OCI-LY7 (cell line): ENCODE results near the gene RRAGA. TPM values are rescaled to one million over a fixed set of nuclear protein-coding genes. Genes with fewer than 3 reads are reported as not detected.

ENCODE experiments used
- BruUV-seq: library from RNA; stranded (reverse); fragments of 400-500 nt; replicated peaks from 2 replicates; lab custom pipeline; 2021; lab: Mats Ljungman, UMichigan
- CTCF ChIA-PET: fragments of 300-600 bp; sonication (Branson Sonifier 250); formaldehyde crosslinking; loops from one replicate; lab custom pipeline; 2022; ENCODE audit warnings: antibody characterized with exemption; ENCODE audit not compliant: unreplicated experiment; lab: Charles Lee
- POLR2A ChIA-PET: fragments of 300-600 bp; sonication (Branson Sonifier 250); formaldehyde crosslinking; loops from one replicate; lab custom pipeline; 2022; ENCODE audit warnings: antibody characterized with exemption; lab: Charles Lee
- DNase-seq: peaks from one replicate; pipeline ENCODE4 v3.0.0-alpha.2; 2015; ENCODE audit warnings: low spot score
- H2AFZ ChIP-seq: fragments of 200-600 bp; sonication (generic), shearing (Covaris generic); 2 replicates; pipeline ENCODE4 v1.6.1; 2014; ENCODE audit warnings: mild to moderate bottlenecking, antibody characterized with exemption, low read length, moderate library complexity
- H3K27ac ChIP-seq: fragments of 200-600 bp; sonication (generic); 2 replicates; pipeline ENCODE4 v1.5.1; 2014; ENCODE audit warnings: mixed run types, low read depth, mild to moderate bottlenecking, moderate library complexity, low read length, inconsistent platforms; ENCODE audit not compliant: poor library complexity, severe bottlenecking
- H3K36me3 ChIP-seq: fragments of 200-600 bp; sonication (generic); 2 replicates; pipeline ENCODE4 v1.6.1; 2014; ENCODE audit warnings: mild to moderate bottlenecking, antibody characterized with exemption, low read length, moderate library complexity, mixed read lengths; ENCODE audit not compliant: insufficient read depth
- H3K4me1 ChIP-seq: fragments of 200-600 bp; sonication (generic); 2 replicates; pipeline ENCODE4 v1.5.1; 2014; ENCODE audit warnings: mild to moderate bottlenecking, low read length; ENCODE audit not compliant: insufficient read depth, poor library complexity, severe bottlenecking
- H3K4me2 ChIP-seq: fragments of 200-600 bp; sonication (generic); 2 replicates; pipeline ENCODE4 v1.6.1; 2014; ENCODE audit warnings: mild to moderate bottlenecking, low read length
- H3K4me3 ChIP-seq: fragments of 200-600 bp; sonication (generic); 2 replicates; pipeline ENCODE4 v1.5.1; 2014; ENCODE audit warnings: mild to moderate bottlenecking, low read depth, low read length; ENCODE audit not compliant: poor library complexity, severe bottlenecking
- H3K79me2 ChIP-seq: fragments of 200-600 bp; sonication (generic); 2 replicates; pipeline ENCODE4 v1.6.1; 2016; ENCODE audit warnings: low read depth, mild to moderate bottlenecking, low read length, moderate library complexity, mixed read lengths; ENCODE audit not compliant: insufficient read depth
- H3K9me2 ChIP-seq: fragments of 200-600 bp; sonication (generic); 2 replicates; pipeline ENCODE4 v1.6.1; 2016; ENCODE audit warnings: mild to moderate bottlenecking, low read length, mixed read lengths; ENCODE audit not compliant: insufficient read depth
- H3K9me3 ChIP-seq: fragments of 200-600 bp; sonication (generic); 2 replicates; pipeline ENCODE4 v1.6.1; 2014; ENCODE audit warnings: mild to moderate bottlenecking, mixed run types, low read length, mixed read lengths
- H4K20me1 ChIP-seq: fragments of 200-600 bp; sonication (generic); 2 replicates; pipeline ENCODE4 v1.6.1; 2014; ENCODE audit warnings: mild to moderate bottlenecking, antibody characterized with exemption, low read length, moderate library complexity, mixed read lengths; ENCODE audit not compliant: insufficient read depth
- CTCF ChIP-seq: fragments of 200-600 bp; sonication (generic); conservative IDR thresholded peaks from 2 replicates; pipeline ENCODE4 v1.5.1; 2014; ENCODE audit warnings: mild to moderate bottlenecking, antibody characterized with exemption, low read length, moderate library complexity, mixed read lengths
- EZH2phosphoT487 ChIP-seq: fragments of 200-600 bp; sonication (generic); IDR thresholded peaks from 2 replicates; pipeline ENCODE4 v1.6.1; 2018; ENCODE audit warnings: low read depth, borderline replicate concordance, mild to moderate bottlenecking, mixed run types, antibody characterized with exemption, low read length, moderate library complexity, mixed read lengths
- intact Hi-C: fragments of 100-400 bp; cut with micrococcal nuclease; formaldehyde crosslinking; loops from one replicate; pipeline ENCODE4 v1.10.0; 2022; ENCODE audit not compliant: unreplicated experiment
- total RNA-seq, 2 experiments: library from RNA; depleted of rRNA in 1 of 2; stranded (reverse); fragments of >200 nt in 1 of 2; shearing (Covaris generic) in 1 of 2; gene quantifications; 2 replicates each; pipeline ENCODE4 v1.2.3, GENCODE V29; 2014 to 2022

The RRAGA gene
- total RNA-seq, 2 experiments from 2014 or later = 25.9 to 43.0 TPM

DNA sequence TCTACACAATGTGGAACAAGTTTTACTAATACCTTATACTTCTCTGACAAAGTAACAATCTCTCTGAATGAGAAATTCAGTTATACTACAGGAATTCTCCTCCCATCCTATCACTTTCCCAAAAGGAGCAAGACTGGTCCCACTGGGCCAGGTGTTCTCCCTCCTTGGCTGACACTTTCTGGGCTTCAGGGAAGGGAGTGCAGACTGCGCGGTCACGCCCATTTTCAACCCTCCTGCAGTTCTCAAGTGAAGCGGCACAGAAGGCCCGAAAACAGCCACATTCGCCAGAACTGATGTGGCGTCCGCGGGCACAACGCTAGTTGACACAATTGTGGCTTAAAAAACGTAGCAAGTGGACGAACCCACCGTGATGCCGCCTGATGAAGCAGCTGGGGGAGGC lies 16.8 kb upstream of the RRAGA start:
- Histone ChIP-seq H3K4me2 (no peak overlapping the region), H3K27ac (no peak overlapping the region), H3K4me1 (no peaks in the 10 kb centered on the region), H4K20me1 (no peaks in the 10 kb centered on the region), H3K36me3 (no peaks in the 10 kb centered on the region), H3K79me2 (no peaks in the 10 kb centered on the region), H3K4me3 (no peak overlapping the region), H3K9me3 (no peaks in the 10 kb centered on the region), H2AFZ (no peak overlapping the region), H3K9me2 (no peaks in the 10 kb centered on the region)
- no TSS peak for BruUV-seq
- intact Hi-C loops = no loop called here
- DNase-seq = no peak
- TF ChIP-seq CTCF = no peak
- no peak for TF ChIP-seq EZH2phosphoT487
- ChIA-PET POLR2A (no interaction called here), CTCF (no interaction called here)

GRCh38 chr9:19033015-19033414 lies 16.2 kb upstream of the RRAGA start, which contains the start of gene SAXO1:
TSS of gene SAXO1 (minus strand) at chr9:19033209. CDS start at chr9:19032908, 301 bp downstream.
- intact Hi-C loops = no loop called here
- CTCF ChIA-PET = no interaction called here

More at GRCh38 chr9:19033015-19033414, 16.2 kb upstream of the RRAGA start, which contains the start of gene SAXO1:
- DNase-seq = no peak
- Histone ChIP-seq H3K9me3 (no peaks in the 10 kb centered on the region), H3K27ac (no peak within 1 kb of the TSS), H2AFZ (no peak within 1 kb of the TSS), H3K4me3 (no peak within 1 kb of the TSS), H3K79me2 (no peaks in the 10 kb centered on the region), H3K4me1 (no peaks in the 10 kb centered on the region), H3K36me3 (no peaks in the 10 kb centered on the region), H4K20me1 (no peaks in the 10 kb centered on the region), H3K4me2 (no peak within 1 kb of the TSS), H3K9me2 (no peaks in the 10 kb centered on the region)
- POLR2A ChIA-PET = interaction anchor here (1.0 kb wide), 1 partner anchor 18 kb away, joined by 3 read pairs; no protein-coding TSS in a partner anchor
- no peak for TF ChIP-seq CTCF
- no peak for TF ChIP-seq EZH2phosphoT487
- BruUV-seq = no TSS peak
